Measurements from ENCODE around the gene GRM8.

DNA sequence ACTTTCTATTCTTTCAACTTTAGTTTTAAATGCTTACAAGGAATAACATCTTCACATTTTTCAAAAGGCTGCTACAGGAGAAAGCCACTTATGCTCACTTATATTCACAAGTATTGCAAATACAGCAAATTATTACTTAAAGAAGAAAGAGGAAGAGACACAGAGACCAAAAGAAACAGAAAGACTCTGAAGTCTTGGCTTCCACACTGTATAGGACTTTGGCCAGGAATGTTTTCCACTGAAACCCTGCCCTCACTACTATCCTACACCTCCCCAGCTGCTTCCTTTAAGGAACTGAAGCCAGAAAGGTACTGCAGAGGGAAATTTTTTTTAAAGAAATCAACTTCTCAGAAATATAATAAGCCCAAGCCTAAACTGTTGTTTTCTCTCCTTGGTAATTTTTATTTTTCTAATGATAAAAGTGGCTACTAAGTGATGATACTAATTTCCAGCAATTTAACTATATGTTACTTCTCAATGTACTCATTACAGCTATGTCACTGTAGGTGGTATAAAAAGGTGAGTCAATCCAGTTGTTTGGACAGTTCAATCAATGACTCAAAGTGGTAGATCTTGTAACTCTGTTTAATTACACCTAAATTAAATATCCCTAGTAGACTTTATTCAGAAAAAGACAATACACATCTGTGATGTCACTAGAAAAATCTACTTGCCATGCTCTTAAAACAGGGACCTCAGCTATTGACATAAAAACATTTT is 231.6 kb downstream of the GRM8 start:
- TF ChIP-seq TAF1 (IDR thresholded peaks at IDR 0.05; ENCODE audit: borderline replicate concordance, low read depth, low read length) (no peak), POLR2A (IDR thresholded peaks at IDR 0.05; ENCODE audit: low read depth, low read length) (no peak), POLR2AphosphoS5 (IDR thresholded peaks at IDR 0.05; ENCODE audit: low read depth, low read length) (no peak)

Measured in GM12892 (cell line).